Uterus (tissue), 4 donors: ENCODE data around the gene MTHFD2. TPM values are rescaled to one million over a fixed set of nuclear protein-coding genes. Genes with fewer than 3 reads are reported as not detected.

Experiments
- DNase-seq, 2 donors: peaks; one replicate each; pipeline ENCODE4 v3.0.0-alpha.2; 2019 to 2020
- H3K27ac ChIP-seq, 2 donors: fragments of 200-600 bp; sonication (generic); 1 replicate in 1 of 2; 2 replicates in 1 of 2; pipeline ENCODE4 v1.5.1; 2016 to 2018
- H3K27me3 ChIP-seq, 2 donors: fragments of 200-600 bp; sonication (generic); one replicate each; pipeline ENCODE4 v1.5.1; 2018 to 2019; ENCODE audit warnings: control low read depth in 1 of 2
- H3K36me3 ChIP-seq, 2 donors: fragments of 200-600 bp; sonication (generic); one replicate each; pipeline ENCODE4 v1.5.1; 2019; ENCODE audit warnings: control low read depth in 1 of 2
- H3K4me1 ChIP-seq, 2 donors: fragments of 200-600 bp; sonication (generic); one replicate each; pipeline ENCODE4 v1.5.1; 2018 to 2019; ENCODE audit warnings: control low read depth in 1 of 2
- H3K4me3 ChIP-seq, 2 donors: fragments of 200-600 bp; sonication (generic); 1 replicate in 1 of 2; 2 replicates in 1 of 2; pipeline ENCODE4 v1.5.1; 2018 to 2019; ENCODE audit warnings: mild to moderate bottlenecking in 1 of 2
- H3K9me3 ChIP-seq, 2 donors: fragments of 200-600 bp; sonication (generic); one replicate each; pipeline ENCODE4 v1.5.1; 2019; ENCODE audit warnings: control low read depth in 1 of 2
- CTCF ChIP-seq, 4 experiments: fragments of 200-600 bp in 2 of 4; fragments of 450-650 bp in 2 of 4; sonication (generic) in 2 of 4; IDR thresholded peaks; one replicate each; pipeline ENCODE4 v1.5.1; 2016 to 2019; ENCODE audit warnings: antibody characterized with exemption in 4 of 4, mild to moderate bottlenecking in 2 of 4, moderate library complexity in 1 of 4
- POLR2A ChIP-seq, 2 donors: fragments of 450-650 bp; IDR thresholded peaks; one replicate each; pipeline ENCODE4 v1.6.1; 2016; ENCODE audit warnings: antibody characterized with exemption in 2 of 2, mild to moderate bottlenecking in 1 of 2, moderate library complexity in 1 of 2
- intact Hi-C: fragments of 100-400 bp; cut with DNase I; formaldehyde crosslinking; loops from one replicate; pipeline ENCODE4 v1.15.1; 2023; ENCODE audit warnings: low total_unique reads
- total RNA-seq, 4 donors: library from RNA; depleted of rRNA in 3 of 4; stranded (reverse); fragments of >200 nt in 3 of 4; gene quantifications; one replicate each; pipeline versions ENCODE4 v1.1.0 to v1.2.4, GENCODE V29; 2014 to 2023
- donor health status: DM: yes; HTN: yes; CAD: no.

Gene MTHFD2
- total RNA-seq, 4 donors from 2014 or later = 32.0 to 55.5 (median 42.3) TPM

- no peak for DNase-seq
- no peak overlapping the region for H3K27ac ChIP-seq
- H3K4me1 ChIP-seq = no peaks in the 10 kb centered on the region
- H3K36me3 ChIP-seq = no peaks in the 10 kb centered on the region
- intact Hi-C loops = no loop called here
- no peak overlapping the region for H3K4me3 ChIP-seq
- no peaks in the 10 kb centered on the region for H3K9me3 ChIP-seq
- TF ChIP-seq POLR2A (IDR thresholded peaks at IDR 0.05) = no peak
- H3K27me3 ChIP-seq = no peaks in the 10 kb centered on the region
Measured at GRCh38 chr2:74235041-74235440, 36.6 kb downstream of the MTHFD2 start.

- intact Hi-C loops = no loop called here
- Histone ChIP-seq H3K27ac (no peak overlapping the region), H3K27me3 (no peaks in the 10 kb centered on the region), H3K9me3 (no peaks in the 10 kb centered on the region), H3K4me1 (no peaks in the 10 kb centered on the region), H3K4me3 (no peak overlapping the region), H3K36me3 (no peaks in the 10 kb centered on the region)
- DNase-seq = no peak
- no peak for TF ChIP-seq POLR2A (IDR thresholded peaks at IDR 0.05)
- no peak for TF ChIP-seq CTCF (IDR thresholded peaks at IDR 0.05)
Measured at GRCh38 chr2:74238879-74239278, 40.5 kb downstream of the MTHFD2 start.

- intact Hi-C loops = no loop called here
- Histone ChIP-seq H3K9me3 (no peaks in the 10 kb centered on the region), H3K4me1 (no peaks in the 10 kb centered on the region), H3K27me3 (no peaks in the 10 kb centered on the region), H3K27ac (no peak overlapping the region), H3K4me3 (no peak overlapping the region), H3K36me3 (no peaks in the 10 kb centered on the region)
- TF ChIP-seq CTCF (IDR thresholded peaks at IDR 0.05) (no peak), POLR2A (IDR thresholded peaks at IDR 0.05) (no peak)
- no peak for DNase-seq
Measured at GRCh38 chr2:74239346-74239745, 40.9 kb downstream of the MTHFD2 start.

- TF ChIP-seq POLR2A (IDR thresholded peaks at IDR 0.05) = no peak
- no peak for TF ChIP-seq CTCF (IDR thresholded peaks at IDR 0.05)
- intact Hi-C loops = no loop called here
- H3K4me3 ChIP-seq = no peak overlapping the region
- H3K36me3 ChIP-seq = no peaks in the 10 kb centered on the region
- H3K27me3 ChIP-seq = no peaks in the 10 kb centered on the region
- DNase-seq = no peak
- no peaks in the 10 kb centered on the region for H3K4me1 ChIP-seq
- no peaks in the 10 kb centered on the region for H3K9me3 ChIP-seq
- no peak overlapping the region for H3K27ac ChIP-seq
Measured at GRCh38 chr2:74242354-74243071, 44.1 kb downstream of the MTHFD2 start.

- no peak overlapping the region for H3K4me3 ChIP-seq
- no peaks in the 10 kb centered on the region for H3K9me3 ChIP-seq
- intact Hi-C loops = no loop called here
- no peaks in the 10 kb centered on the region for H3K4me1 ChIP-seq
- H3K27ac ChIP-seq = no peak overlapping the region
- no peaks in the 10 kb centered on the region for H3K36me3 ChIP-seq
- TF ChIP-seq CTCF (IDR thresholded peaks at IDR 0.05) (no peak), POLR2A (IDR thresholded peaks at IDR 0.05) (no peak)
- DNase-seq = no peak
- H3K27me3 ChIP-seq = no peaks in the 10 kb centered on the region
Measured at GRCh38 chr2:74244286-74244685, 45.9 kb downstream of the MTHFD2 start.
